Activated CD4-positive, alpha-beta T cell treated with anti-CD3 and anti-CD28 coated beads, Interleukin-2, amount 50 U/mL, for 1 hour (primary cell): ENCODE measurements around the gene POLR3C.
"Not testable (repeated sequence)": the region's sequence is repeated elsewhere in the genome, so short reads cannot be mapped to it uniquely, and the experiment has no call there.

Experiments
- DNase-seq: peaks from one replicate; pipeline ENCODE4 v3.0.0-alpha.2; 2020

The POLR3C gene

GRCh38 chr1:145823565-145824498 is at the start of gene POLR3C, which contains the start of gene RNF115:
Gene POLR3C, plus strand, starts transcription at chr1:145824200. Its CDS starts 1,577 bp downstream, at chr1:145825777.
Gene RNF115, minus strand, starts transcription at chr1:145824095. Its CDS starts 222 bp downstream, at chr1:145823873.
- peak; percentile 85 for DNase-seq

DNA sequence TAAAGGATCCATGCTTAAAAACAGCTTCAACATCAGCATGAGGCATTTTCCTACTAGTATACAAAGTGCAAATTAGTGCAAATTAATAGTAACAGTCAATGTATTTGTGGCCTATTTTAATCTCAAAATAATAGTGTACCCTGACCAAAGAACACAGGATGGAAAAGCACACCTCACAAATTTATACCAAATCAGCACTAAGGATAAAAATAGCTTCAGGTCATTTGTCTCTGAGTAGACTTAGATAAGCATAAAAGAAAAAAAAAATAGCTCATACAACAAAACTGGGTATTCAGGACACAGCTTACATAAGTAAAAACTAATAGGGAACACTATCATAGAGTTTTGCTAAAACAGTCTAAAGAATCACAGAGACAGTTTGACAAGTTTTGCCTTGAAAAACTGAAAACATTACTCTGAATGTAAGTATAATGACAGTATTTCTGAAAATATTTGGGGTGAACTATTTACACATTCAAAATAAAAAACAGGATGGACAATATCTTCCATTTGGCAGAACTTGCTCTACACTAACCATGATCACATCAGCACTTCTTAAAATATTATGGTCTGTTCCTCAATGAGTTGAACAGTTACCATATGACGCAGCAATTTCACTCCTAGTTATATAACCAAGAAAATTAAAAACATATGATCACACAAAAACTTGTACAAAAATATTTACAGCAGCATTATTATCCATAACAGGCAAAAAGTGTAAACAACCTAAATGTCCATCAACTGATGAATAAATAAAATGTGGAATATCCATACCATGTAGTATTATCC is 46.4 kb upstream of the POLR3C start:
- no peak for DNase-seq

DNA sequence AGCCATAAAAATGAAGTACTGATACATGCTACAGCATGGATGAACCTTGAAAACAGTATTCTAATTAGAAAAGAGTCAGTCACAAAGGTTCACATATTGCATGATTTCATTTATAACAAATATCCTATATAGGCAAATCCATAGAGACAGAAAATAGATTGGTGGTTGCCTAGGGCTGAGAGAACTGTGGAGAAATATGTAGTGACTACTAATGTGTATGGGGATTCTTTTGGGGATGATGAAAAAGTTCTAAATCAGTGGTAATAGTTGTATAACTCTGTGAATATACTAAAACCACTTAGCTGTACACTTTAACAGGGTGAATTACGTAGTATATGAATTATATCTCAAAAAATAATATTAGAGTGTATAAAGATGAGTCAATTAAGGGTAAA is 45.9 kb upstream of the POLR3C start:
- DNase-seq: no peak

DNA sequence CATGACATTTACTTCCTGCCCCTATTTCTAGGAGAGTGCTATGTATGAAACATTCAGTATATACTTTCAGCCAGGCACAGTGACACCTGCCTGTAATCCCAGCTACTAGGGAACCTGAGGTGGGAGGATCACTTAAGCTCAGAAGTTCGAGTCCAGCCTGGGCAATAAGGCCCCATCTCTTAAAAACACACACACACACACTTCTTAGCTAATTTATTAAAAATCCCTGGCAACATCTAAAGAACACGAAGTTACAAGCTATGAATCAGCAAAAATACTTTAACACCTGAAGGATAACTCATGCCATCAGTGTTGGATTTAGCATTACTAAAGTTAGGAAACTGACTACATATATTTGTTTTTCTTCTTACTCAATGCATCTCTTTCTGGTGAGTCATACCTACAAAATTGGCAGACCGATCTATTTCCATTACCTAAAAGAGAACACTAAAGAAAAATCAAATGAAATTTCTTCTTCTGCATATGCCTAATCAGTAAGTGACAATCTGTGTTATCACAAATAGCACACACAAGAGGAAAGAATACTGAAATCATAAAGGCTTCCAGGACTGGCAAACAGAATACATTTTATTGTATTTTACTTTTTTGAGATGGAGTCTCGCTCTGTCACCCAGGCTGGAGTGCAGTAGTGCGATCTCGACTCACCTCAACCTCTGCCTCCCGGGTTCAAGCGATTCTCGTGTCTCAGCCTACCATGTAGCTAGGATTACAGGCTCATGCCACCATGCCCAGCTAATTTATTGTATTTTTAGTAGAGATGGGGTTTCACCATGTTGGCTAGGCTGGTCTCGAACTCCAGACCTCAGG is 41.5 kb upstream of the POLR3C start:
- no peak for DNase-seq

- DNase-seq: no peak
Observed at GRCh38 chr1:145784409-145784808, 39.6 kb upstream of the POLR3C start.

- DNase-seq: no peak
Observed at GRCh38 chr1:145785547-145785946, 38.5 kb upstream of the POLR3C start.

GRCh38 chr1:145786271-145786670 is 37.7 kb upstream of the POLR3C start:
- DNase-seq: no peak

- no peak for DNase-seq
Observed at GRCh38 chr1:145788580-145788979, 35.4 kb upstream of the POLR3C start.

- DNase-seq: not testable (repeated sequence)
Observed at GRCh38 chr1:145791860-145792259, 32.1 kb upstream of the POLR3C start.

DNA sequence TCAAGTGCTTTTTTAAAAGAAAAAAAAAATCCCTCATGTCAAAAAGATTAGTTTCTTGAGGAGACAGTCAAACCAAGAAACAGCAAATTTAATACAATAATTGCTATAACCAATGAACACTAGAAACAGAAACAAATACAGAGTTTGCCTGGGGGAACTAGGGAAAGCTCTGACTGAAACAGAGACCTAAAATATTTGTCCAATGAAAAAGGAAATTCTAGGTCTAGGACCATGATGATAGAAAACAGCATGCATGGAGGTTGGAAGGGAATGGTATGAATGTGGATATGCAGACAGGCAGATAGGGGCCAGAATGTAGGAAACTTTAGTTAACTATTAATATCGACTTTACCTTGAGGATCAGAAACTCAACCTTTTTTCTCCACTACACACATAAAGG is 31.5 kb upstream of the POLR3C start:
- no peak for DNase-seq

DNA sequence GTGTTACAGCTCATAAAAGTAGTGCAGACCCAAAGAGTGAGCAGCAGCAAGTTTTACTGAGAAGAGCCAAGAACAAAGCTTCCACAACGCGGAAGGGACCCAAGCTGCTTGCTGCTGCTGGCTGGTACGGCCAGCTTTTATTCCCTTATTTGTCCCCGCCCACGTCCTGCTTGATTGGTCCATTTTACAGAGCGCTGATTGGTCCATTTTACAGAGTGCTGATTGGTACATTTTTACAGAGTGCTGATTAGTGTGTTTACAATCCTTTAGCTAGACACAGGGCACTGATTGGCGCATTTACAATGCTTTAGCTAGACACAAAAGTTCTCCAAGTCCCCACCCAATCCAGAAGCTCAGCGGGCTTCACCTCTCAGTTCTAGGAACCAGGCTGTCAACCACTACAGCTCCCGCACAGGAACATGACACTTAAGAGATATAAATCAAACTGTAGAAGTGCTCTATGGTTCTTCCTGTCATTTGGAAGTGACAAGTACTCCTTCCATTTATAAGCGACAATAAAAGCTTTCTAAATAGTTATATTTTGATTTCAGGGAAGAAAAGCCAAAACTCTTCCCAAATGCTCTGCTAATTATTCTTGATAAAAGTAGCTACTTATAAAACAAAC is 28.6 kb upstream of the POLR3C start:
- DNase-seq: no peak

DNA sequence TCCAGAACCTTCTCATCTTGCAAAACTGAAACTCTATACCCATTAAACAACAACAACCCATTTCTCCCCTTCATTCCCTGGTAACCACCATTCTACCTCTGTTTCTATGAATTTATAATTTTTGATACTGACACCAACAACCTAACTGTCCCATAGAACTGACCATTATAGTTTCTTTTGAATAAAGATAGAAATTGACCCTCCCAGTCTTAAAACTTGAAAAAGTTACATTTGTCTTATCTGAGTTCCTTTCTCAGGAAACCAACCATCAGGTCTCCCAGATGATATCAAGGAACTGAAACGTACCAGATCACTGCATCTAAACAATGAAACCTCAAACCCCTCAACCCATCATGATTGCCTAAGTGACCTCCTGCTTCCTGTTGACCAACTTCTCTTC is 27.2 kb upstream of the POLR3C start:
- no peak for DNase-seq

DNA sequence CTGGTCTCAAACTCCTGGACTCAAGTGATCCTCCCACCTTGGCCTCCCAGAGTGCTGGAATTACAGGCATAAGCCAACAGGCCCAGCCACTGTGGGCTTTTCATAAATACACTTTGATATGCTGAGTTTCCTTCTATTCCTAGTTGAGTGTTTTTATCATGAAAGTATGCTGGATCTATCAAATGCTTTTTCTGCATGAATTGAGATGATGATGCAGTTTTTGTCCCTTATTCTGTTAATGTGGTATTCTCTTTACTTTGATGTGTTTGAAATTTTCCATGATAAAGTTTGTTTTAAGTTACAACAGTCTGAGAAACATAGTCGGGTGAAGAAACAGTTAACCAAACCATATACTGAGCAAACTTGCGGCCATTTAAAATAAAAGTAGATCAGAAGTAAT is 24.2 kb upstream of the POLR3C start:
- no peak for DNase-seq

DNA sequence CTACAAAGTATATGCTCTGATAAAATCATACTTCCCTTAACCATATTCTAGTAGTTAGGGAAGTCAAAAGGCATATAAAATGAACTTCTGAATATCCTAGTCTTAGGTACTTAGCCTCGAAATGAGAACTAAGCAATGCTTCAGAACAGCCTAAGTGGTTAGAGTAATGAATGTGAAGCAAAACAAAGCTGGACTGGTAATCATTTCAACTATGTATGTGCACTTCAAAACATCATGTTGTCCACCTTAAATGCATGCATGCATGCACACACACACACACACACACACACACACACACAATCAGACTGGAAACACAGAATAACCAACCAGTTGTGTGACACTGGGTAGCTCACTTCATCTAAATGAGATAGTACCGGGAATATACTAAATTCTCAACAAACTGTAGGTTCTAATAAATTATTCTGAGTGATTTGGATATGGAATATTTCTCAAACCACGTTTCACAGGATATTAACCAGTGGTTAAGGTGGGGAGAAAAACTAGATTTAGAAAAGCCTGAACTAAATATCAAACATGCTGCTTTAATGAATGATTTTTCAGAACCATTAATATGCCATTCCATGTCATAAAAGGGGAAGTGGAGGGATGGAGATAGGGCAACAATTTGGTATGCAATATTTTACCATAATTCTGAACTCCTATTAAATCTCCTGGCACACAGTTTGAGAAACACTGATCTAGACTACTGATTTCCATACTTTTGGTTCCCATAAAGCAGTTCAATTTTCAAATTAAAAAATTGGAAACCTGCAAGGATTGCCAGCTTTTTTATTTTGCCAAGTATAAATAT is 19.6 kb upstream of the POLR3C start:
- DNase-seq: no peak

- DNase-seq: no peak
Observed at GRCh38 chr1:145805057-145805456, 18.9 kb upstream of the POLR3C start.

GRCh38 chr1:145806408-145806807 is 17.6 kb upstream of the POLR3C start:
- no peak for DNase-seq

DNA sequence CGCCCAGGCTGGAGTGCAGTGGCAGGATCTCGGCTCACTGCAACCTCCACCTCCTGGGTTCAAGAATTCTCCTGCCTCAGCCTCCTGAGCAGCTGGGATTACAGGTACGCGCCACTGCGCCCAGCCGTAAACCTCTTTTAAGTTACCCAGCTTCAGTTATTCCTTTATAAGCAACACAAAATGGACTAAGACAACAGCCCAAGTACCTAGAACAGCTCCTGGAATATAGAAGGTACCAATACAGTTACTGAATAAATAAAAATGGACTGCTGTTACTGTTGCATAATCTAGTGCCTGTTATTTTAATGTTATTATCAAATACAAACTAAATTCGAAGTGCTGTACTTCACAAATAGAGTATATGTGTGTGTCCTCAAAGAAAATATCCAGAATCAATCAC is 17.2 kb upstream of the POLR3C start:
- DNase-seq: no peak

DNA sequence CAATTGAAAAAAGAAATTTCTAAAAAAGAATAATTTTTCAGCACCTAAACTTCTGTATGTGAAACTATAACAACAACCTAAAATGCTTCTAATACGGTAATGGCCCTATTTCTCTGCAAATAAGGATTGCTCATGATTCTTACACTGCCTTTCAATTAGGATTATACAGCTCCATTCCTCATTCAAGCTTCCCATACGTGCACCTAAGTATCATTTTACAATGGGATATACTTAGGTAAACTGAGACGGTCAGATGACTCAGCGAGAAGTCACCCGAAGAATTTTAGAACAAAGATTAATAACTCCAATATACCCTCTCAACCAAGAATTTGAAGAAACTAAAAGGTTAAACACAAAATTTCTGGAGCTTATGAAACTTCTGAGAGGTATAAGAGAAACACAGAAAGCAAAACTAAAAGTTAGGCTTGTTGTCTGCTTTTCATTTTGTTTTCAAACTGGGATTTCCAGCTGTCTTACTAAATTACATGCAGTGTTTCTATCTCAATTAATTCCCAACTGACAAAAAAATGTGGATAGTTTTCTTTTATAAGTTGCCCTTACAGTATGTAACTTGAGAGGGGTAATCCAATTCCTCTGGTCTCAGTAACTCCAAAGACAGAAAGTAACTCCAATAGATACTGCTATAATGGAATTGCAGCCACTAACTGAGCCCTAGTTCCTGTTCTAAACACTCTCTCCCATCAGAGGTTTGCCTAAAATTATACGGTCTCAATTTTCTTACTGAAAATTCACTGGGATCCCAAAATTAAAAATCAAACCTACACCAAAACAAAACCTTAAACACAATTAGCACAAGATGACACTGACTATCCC is 10.8 kb upstream of the POLR3C start:
- DNase-seq: not testable (repeated sequence)

DNA sequence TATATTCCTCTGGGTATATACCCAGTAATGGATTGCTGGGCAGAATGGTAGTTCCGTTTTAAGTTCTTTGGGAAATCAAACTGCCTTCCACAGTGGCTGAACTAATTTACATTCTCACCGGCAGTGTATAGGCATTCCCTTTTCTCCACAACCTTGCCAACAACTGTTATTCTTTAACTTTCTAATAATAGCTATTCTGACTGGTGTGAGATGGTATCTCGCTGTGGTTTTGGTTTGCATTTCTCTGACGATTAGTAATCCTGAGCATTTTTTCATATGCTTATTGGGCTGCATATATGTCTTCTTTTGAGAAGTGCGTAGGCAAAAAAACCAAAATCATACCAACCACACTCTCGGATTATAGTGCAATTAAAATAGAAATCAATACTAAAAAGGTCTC is 5.9 kb upstream of the POLR3C start:
- not testable (repeated sequence) for DNase-seq

DNA sequence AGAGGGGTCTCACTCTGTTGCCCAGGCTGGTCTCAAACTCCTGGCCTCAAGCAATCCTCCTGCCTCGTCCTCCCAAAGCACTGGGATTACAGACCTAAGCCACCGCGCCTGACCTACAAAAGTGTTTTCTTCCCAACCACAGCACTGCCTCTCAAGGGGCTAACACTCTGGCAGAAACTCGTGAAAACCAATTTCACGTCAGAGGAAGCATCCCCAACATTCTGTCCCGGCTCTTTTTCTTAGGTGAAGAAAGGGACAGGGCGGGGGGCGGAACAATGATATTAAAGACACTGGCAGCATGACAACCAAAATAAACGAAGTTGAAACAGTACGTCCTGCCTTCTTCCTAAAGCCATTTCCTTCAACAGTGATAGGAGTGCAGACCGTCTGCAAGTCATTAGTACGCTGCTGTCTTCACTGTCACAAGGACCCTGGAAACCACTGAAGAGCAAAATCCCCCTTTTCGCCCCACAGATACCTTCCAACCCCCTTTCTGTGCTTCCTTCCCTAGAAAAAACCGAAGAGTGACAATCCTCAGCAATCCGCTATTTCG is 1.1 kb upstream of the POLR3C start:
- not testable (repeated sequence) for DNase-seq
